HG02610 (cell line): ENCODE results near the gene SLC12A7.

ENCODE experiments used
- ATAC-seq: cut with Tn5 transposase; IDR thresholded peaks from one replicate; pipeline ENCODE4 v1.9.1; 2021; ENCODE audit warnings: mild to moderate bottlenecking, moderate library complexity; ENCODE audit not compliant: unreplicated experiment

Gene SLC12A7

DNA sequence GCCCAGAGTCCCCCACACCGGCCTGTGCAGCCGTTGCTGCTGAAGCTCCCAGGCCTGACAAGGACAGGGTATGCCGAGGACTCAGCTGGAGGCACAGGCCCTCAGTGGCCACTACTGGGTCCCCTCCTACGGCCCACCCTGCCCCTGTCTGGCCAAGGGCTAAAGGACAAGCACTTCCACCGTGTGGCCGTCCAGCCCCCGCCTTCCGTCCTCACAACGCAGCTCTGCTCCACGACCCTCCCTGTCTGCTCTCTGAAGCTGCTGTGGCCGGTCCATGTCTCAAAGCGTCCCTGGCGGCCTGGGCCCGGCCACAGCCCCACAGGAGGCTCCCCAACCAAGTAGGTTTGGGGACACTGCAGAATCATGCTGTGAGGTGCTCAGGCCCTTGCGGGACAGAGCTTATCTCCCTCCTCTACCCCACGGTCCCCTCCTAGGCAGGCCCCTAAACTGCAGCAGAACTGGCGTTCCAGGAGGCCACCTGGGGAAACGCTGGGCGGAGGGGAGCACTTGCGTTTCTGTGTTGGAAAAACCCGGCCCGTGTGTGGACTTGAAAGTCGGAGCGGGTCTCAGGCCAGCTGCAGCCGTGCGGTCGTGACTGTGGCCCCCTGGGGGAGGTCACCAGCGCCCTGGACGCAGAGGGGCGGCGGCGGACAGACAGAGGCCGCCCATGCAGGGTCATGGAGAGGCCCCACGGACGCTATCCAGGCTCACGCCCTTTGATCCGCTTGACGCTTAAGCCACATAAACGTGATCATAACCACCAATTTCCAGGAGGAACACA is 57.7 kb downstream of the SLC12A7 start:
- no peak for ATAC-seq

DNA sequence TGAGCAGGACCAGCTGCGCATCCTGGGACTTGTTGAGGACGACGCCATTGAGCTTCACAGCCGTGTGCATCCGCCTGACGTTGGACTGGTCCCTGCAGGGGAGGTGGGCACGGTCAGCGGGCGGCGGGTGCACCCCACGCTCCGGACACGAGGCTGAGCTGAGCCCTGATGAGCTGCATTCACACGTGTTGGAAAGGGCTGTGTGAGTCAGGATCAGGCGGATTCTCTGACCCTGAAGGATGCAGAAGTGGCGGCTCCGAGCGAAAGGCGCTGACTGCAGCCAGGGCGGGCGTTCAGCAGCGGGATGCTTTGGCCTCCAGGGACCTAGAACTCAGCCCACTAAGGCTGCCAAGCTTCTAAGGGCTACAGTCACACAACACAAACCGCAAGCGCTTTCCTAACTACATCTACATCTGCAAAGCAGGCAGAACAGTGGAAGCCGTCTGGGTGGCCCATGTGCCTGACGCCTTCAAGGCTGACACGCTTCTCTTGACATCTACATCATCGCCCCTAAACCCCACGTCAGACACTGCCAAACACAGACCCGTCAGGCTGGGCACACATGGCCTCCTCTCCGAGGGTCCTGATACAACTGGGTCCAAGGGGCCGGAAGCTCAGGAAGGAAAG is 58.4 kb downstream of the SLC12A7 start:
- ATAC-seq = no peak

GRCh38 chr5:1052641-1053390 is 59.0 kb downstream of the SLC12A7 start:
- no peak for ATAC-seq

GRCh38 chr5:1052076-1052475 is 59.8 kb downstream of the SLC12A7 start:
- ATAC-seq = no peak

- ATAC-seq = no peak
These were observed 60.5 kb downstream of the SLC12A7 start for GRCh38 chr5:1051366-1051720.

- no peak for ATAC-seq
These were observed 61.2 kb downstream of the SLC12A7 start for GRCh38 chr5:1050423-1051365.

GRCh38 chr5:1048861-1049838 is 62.7 kb downstream of the SLC12A7 start:
- ATAC-seq = no peak

- no peak for ATAC-seq
These were observed 63.6 kb downstream of the SLC12A7 start for GRCh38 chr5:1048162-1048721.

DNA sequence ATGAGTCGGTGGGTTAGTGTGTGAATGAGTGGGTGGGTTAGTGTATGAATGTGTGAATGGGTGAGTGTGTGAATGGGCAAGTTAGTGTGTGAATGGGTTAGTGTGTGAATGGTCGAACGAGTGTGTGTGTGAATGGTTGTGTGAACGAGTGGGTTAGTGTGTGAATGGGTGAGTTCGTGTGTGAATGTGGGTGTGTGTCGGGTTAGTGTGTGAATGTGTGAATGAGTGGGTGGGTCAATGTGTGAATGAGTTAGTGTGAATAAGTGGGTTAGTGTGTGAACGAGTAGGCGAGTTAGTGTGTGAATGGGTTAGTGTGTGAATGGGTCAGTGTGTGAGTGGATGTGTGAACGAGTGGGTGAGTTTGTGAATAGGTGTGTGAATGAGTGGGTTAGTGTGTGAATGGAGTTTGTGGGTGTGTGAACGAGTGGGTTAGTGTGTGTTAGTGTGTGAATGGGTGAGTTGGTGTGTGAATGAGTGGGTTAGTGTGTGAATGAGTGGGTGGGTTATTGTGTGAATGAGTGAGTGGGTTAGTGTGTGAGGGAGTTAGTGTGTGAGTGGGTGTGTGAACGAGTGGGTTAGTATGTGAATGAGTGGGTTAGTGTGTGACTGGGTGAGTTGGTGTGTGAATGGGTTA is 64.4 kb downstream of the SLC12A7 start:
- ATAC-seq = no peak

DNA sequence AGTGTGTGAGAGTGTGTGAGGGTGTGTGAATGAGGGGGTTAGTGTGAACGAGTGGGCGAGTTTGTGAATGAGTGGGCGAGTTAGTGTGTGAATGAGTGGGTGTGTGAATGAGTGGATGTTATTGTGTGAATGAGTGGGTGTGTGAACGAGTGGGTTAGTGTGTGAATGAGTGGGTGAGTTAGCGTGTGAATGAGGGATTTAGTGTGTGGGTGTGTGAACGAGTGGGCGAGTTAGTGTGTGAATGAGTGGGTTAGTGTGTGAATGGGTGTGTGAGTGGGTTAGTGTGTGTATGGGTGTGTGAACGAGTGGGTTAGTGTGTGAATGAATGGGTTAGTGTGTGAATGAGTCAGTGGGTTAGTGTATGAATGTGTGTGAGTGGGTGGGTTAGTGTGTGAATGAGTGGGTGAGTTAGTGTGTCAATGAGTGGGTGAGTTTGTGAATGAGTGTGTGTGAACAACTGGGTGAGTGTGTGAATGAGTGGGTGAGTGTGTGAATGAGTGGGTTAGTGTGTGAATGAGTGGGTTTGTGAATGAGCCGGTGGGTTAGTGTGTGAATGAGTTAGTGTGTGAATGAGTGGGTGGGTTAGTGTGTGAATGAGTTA is 65.8 kb downstream of the SLC12A7 start:
- no peak for ATAC-seq

DNA sequence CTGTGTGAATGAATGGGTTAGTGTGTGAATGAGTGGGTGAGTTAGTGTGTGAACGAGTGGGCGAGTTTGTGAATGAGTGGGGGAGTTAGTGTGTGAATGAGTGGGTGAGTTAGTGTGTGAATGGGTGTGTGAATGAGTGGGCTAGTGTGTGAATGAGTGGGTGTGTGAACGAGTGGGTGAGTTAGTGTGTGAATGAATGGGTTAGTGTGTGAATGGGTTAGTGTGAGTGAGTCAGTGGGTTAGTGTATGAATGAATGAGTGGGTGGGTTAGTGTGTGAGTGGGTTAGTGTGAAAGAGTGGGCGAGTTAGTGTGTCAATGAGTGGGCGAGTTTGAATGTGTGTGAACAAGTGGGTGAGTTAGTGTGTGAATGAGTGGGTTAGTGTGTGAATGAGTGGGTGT is 67.7 kb downstream of the SLC12A7 start:
- ATAC-seq = no peak

DNA sequence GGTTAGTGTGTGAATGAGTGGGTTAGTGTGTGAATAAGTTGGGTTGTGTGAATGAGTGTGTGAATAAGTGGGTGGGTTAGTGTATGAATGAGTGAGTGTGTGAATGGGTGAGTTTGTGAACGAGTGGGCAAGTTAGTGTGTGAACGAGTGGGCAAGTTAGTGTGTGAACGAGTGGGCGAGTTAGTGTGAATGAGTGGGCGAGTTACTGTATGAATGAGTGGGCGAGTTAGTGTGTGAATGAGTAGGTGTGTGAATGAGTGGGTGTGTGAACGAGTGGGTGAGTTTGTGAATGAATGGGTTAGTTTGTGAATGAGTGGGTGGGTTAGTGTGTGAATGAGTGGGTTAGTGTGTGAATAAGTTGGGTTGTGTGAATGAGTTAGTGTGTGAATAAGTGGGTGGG is 68.5 kb downstream of the SLC12A7 start:
- no peak for ATAC-seq

DNA sequence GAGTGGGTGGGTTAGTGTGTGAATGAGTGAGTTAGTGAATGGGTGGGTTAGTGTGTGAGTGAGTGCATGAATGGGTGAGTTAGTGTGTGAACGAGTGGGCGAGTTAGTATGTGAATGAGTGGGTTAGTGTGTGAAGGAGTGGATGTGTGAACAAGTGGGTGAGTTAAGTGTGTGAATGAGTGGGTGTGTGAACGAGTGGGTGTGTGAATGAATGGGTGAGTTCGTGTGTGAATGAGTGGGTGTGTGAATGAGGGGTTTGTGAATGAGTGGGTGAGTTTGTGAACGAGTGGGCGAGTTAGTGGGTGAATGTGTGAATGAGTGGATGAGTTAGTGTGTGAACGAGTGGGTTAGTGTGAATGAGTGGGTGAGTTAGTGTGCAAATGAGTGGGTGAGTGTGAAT is 69.2 kb downstream of the SLC12A7 start:
- ATAC-seq = no peak

DNA sequence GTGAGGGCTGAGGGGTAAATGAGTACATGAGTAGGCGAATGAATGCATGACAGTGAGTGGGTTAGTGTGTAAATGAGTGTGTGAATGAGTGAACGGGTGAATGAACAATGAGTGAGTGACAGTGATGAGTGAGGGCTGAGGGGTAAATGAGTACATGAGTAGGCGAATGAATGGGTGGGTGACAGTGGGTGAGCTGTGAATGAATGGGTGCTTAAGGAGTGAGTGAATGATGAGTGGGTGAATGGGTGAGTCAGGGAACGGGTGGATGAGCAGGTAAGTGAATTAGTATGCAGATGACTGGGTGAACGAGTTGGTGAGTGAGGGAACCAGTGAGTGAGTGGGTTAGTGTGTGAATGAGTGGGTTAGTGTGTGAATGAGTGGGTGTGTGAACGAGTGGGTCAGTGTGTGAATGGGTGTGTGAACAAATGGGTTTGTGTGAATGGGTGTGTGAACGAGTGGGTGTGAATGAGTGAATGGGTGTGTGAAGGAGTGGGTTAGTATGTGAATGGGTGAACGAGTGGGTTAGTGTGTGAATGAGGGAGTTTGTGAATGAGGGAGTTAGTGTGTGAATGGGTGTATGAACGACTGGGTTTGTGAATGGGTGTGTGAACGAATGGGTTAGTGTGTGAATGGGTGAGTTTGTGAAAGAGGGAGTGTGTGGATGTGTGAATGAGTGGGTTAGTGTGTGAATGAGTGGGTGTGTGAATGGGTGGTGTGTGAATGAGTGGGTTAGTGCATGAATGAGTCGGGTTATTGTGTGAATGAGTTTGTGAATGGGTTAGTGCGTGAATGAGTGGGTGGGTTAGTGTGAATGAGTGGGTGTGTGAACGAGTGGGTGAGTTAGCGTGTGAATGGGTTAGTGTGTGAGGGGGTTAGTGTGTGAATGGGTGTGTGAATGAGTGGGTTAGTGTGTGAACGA is 70.4 kb downstream of the SLC12A7 start:
- ATAC-seq = no peak

- ATAC-seq = no peak
These were observed 71.3 kb downstream of the SLC12A7 start for GRCh38 chr5:1040571-1040970.

DNA sequence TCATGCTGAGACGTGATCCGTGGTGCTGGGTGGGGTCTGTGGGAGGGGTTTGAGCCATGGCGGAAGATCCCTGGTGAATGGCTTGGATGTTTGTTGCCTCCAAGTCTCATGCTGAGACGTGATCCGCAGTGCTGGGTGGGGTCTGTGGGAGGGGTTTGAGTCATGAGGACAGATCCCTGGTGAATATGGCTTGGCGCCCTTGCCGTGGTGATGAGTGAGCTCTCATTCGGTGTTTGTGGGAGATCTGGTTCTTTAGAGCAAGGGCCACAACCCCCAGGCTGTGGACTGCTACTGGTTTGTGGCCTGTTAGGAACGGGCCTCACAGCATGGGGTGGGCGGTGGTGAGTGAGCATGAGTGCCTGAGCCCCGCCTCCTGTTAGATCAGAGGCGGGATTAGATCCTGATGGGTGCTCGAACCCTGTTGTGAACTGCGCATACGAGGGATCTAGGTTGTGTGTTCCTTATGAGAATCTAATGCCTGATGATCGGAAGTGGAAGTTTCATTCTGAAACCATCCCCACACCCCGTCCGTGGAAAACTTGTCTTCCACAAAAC is 72.1 kb downstream of the SLC12A7 start:
- ATAC-seq = no peak

GRCh38 chr5:1039210-1039548 is 72.7 kb downstream of the SLC12A7 start:
- no peak for ATAC-seq
